ENCODE measurements around the gene SOHLH2. TPM values are rescaled to one million over a fixed set of nuclear protein-coding genes. Genes with fewer than 3 reads are reported as not detected.

SOHLH2 gene
- total and polyA plus RNA-seq, 4 experiments from 2014 or later, result not detected

DNA sequence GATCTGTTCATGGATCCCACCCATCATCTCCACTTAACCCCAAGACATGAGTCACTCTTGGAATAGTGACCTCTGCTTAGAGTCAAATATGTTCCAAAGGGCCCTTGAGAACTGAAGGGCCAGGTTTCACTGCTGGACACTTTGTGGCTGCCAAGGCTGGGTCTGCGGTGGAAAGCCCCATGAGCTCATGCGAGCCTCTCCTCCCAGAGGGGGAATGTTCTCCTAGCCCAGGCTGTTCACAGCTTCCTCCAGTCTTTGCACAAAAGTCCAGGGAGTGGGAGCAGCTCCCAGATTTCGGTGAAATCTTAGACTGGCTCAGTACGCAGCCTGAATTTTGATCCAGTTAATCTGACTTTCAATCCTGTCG, 82.4 kb downstream of the SOHLH2 start:
- intact Hi-C loops (cut with micrococcal nuclease), result no loop called here
- POLR2A ChIA-PET (ENCODE audit: partially characterized antibody), result no interaction called here
- peaks cover 0 to 3% (median 0%) of the 10 kb centered on the region in 8 donors for H3K9me3 Mint-ChIP-seq

DNA sequence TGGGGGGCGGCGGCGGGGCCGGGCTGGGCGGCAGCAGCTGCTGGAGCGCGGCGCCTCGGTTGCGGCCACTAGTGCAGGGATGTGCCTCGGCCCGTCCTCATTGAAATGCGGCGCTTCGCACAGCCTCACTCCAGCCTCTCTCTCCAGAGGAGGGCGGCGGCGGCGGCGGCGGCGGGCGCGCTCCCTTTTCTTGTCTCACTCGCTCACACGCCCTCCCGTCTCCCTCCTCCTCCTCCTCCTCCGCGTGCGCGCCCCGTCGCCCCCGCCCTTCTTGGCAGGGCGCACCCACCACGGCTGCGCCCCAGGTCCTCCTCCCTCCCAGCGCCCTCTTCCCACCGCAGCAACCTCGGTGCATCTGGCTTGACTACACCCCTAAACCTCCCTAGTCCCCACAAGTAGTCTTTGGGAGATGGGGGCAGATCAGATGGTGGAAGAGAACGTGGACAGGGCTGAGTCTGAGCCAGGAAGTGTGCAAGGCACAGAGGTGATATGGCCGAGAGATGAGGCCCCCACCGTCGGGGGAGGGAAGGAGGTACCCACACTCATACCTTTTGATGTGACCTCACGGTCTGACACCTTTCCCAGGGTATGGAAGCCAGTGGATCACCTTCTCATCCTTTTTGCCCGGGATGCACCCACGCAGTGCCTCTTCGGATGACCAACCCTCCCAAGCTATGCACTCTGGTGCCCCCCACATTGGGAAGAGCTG, 83.0 kb downstream of the SOHLH2 start, which contains the start of gene DCLK1:
Gene DCLK1, minus strand, starts transcription at position 161 of the 709 bp plus-strand sequence.
- Histone ChIP-seq H3K9me3 (ENCODE audit: control insufficient read depth in 1 of 2, low read length in 2 of 2) (no peaks in the 10 kb centered on the region), H3K4me1 (ENCODE audit: insufficient read depth, low read length) (no peaks in the 10 kb centered on the region), H3K36me3 (ENCODE audit: insufficient read depth, low read length) (no peaks in the 10 kb centered on the region), H3K27ac (ENCODE audit: low read depth, low read length) (no peak within 1 kb of the TSS), H3K4me3 (ENCODE audit: low read length in 2 of 2) (no peak within 1 kb of the TSS), H3K27me3 (ENCODE audit: insufficient read depth, low read length) (no peaks in the 10 kb centered on the region)
- Mint-ChIP-seq H3K27me3 (peaks cover 12 to 27% of the 10 kb centered on the region in 2 donors), H3K36me3 (no peaks in the 10 kb centered on the region), H3K4me1 (no peaks in the 10 kb centered on the region), H3K27ac (no peak within 1 kb of the TSS), H3K4me3 (no peak within 1 kb of the TSS), H3K9me3 (peaks cover 0 to 3% (median 0%) of the 10 kb centered on the region in 8 donors)
- CTCF ChIA-PET (ENCODE audit: partially characterized antibody), result no interaction called here
- DNase-seq, result no peak
- POLR2A ChIA-PET (ENCODE audit: partially characterized antibody), result no interaction called here
- intact Hi-C loops (cut with micrococcal nuclease), result no loop called here

More for the DNA sequence above, 82.4 kb downstream of the SOHLH2 start:
- DNase-seq, result no peak
- Mint-ChIP-seq H3K4me3 (no peak overlapping the region), H3K27me3 (peaks cover 12 to 27% of the 10 kb centered on the region in 2 donors), H3K36me3 (no peaks in the 10 kb centered on the region), H3K27ac (no peak overlapping the region), H3K4me1 (no peaks in the 10 kb centered on the region)
- CTCF ChIA-PET (ENCODE audit: partially characterized antibody), result interaction anchor here (0.6 kb wide), 1 partner anchor 34 kb away, joined by 3 read pairs; no protein-coding TSS in a partner anchor
- Histone ChIP-seq H3K4me3 (ENCODE audit: low read length in 2 of 2) (no peak overlapping the region), H3K4me1 (ENCODE audit: insufficient read depth, low read length) (no peaks in the 10 kb centered on the region), H3K27ac (ENCODE audit: low read depth, low read length) (no peak overlapping the region), H3K9me3 (ENCODE audit: control insufficient read depth in 1 of 2, low read length in 2 of 2) (no peaks in the 10 kb centered on the region), H3K36me3 (ENCODE audit: insufficient read depth, low read length) (no peaks in the 10 kb centered on the region), H3K27me3 (ENCODE audit: insufficient read depth, low read length) (no peaks in the 10 kb centered on the region)

DNA sequence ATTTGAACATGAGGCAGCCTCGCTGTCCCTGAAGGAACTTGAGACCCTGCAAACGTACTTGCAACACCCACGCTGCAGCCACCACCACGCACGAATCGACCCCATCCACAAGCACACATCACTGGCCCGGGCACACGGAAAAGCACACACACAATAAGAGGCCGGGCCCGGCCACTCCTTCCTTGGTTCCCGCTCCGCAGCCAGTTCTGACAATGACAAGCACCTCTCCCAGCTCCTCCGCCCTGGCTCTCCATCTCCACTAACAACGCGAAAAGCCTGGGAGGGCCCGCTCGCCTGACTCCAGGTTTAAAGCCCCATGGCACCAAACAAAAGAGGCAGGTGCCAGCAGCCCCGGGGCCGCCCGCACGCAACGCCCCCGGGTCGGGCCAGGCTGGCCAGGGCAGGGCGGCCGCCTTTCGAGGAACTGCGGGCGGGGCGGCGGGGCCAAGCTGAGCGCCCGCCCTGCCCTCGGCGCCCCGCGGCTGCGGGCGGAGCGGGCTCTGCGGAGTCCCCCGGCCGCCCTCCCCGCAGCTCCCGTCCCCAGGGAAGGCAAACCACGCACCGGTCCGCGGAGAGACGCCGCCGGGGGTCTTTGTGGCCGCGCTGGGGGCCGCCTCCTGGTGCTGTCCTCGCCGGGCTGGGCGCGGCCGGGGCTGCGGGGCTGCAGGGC, 83.7 kb downstream of the SOHLH2 start:
- DNase-seq, result no peak
- intact Hi-C loops (cut with micrococcal nuclease), result no loop called here
- ChIA-PET CTCF (ENCODE audit: partially characterized antibody) (no interaction called here), POLR2A (ENCODE audit: partially characterized antibody) (no interaction called here)
- H3K27ac Mint-ChIP-seq, result no peak overlapping the region
- H3K4me3 Mint-ChIP-seq, result no peak overlapping the region
- H3K9me3 Mint-ChIP-seq, result peaks cover 0 to 3% (median 0%) of the 10 kb centered on the region in 8 donors
- no peaks in the 10 kb centered on the region for H3K36me3 Mint-ChIP-seq
- no peak overlapping the region for H3K27ac ChIP-seq (ENCODE audit: low read depth, low read length)
- no peaks in the 10 kb centered on the region for H3K4me1 ChIP-seq (ENCODE audit: insufficient read depth, low read length)
- H3K36me3 ChIP-seq (ENCODE audit: insufficient read depth, low read length), result no peaks in the 10 kb centered on the region
- H3K9me3 ChIP-seq (ENCODE audit: control insufficient read depth in 1 of 2, low read length in 2 of 2), result no peaks in the 10 kb centered on the region
- peaks cover 12 to 25% of the 10 kb centered on the region in 2 donors for H3K27me3 Mint-ChIP-seq
- H3K4me1 Mint-ChIP-seq, result no peaks in the 10 kb centered on the region
- no peak overlapping the region for H3K4me3 ChIP-seq (ENCODE audit: low read length in 2 of 2)
- H3K27me3 ChIP-seq (ENCODE audit: insufficient read depth, low read length), result no peaks in the 10 kb centered on the region

DNA sequence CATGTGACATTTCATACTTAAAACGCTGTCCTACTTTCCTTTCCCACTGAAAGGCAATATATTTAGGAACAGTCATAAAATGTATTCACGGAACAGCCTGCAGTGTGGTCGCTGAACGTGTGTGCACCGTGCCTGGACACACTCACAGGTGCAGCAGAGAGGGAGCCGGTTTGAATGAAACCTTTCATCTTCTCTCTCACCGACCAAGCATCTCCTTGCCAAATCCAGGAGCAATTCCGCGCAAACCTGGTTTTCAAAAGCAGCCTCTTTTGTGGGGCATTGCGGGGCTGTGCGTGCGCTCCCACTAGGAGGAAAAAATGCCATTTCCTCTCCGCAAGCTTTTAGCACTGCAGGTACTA, 84.2 kb downstream of the SOHLH2 start:
- Histone ChIP-seq H3K9me3 (ENCODE audit: control insufficient read depth in 1 of 2, low read length in 2 of 2) (no peaks in the 10 kb centered on the region), H3K27me3 (ENCODE audit: insufficient read depth, low read length) (no peaks in the 10 kb centered on the region), H3K4me3 (ENCODE audit: low read length in 2 of 2) (no peak overlapping the region), H3K36me3 (ENCODE audit: insufficient read depth, low read length) (no peaks in the 10 kb centered on the region), H3K27ac (ENCODE audit: low read depth, low read length) (no peak overlapping the region), H3K4me1 (ENCODE audit: insufficient read depth, low read length) (no peaks in the 10 kb centered on the region)
- Mint-ChIP-seq H3K4me1 (no peaks in the 10 kb centered on the region), H3K27me3 (peaks cover 12 to 24% of the 10 kb centered on the region in 2 donors), H3K36me3 (no peaks in the 10 kb centered on the region), H3K4me3 (no peak overlapping the region), H3K27ac (no peak overlapping the region), H3K9me3 (peaks cover 0 to 3% (median 0%) of the 10 kb centered on the region in 8 donors)
- no peak for DNase-seq
- POLR2A ChIA-PET (ENCODE audit: partially characterized antibody), result no interaction called here
- CTCF ChIA-PET (ENCODE audit: partially characterized antibody), result no interaction called here
- intact Hi-C loops (cut with micrococcal nuclease), result no loop called here

DNA sequence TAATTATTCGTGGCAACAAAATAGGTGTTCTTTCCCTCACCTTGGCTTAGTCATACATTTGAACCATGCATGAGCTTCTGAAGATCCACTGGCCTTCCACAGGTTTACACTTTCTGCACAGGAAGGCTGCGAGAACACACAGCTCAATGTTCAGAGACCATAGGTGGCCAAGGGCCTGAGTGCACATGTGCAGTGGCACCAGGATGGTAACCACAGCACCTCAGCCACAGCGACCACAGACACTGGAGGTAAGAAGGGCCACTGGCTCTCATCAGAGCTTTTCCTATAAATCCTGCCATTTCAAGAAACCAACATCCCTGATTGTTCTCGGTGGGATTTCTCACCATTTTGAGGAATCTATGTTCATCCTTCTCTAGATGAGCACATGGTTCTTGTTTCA, 84.8 kb downstream of the SOHLH2 start:
- Mint-ChIP-seq H3K27me3 (peaks cover 12 to 20% of the 10 kb centered on the region in 2 donors), H3K9me3 (peaks cover 0 to 3% (median 0%) of the 10 kb centered on the region in 8 donors), H3K36me3 (no peaks in the 10 kb centered on the region), H3K27ac (no peak overlapping the region), H3K4me1 (no peaks in the 10 kb centered on the region), H3K4me3 (no peak overlapping the region)
- intact Hi-C loops (cut with micrococcal nuclease), result no loop called here
- Histone ChIP-seq H3K36me3 (ENCODE audit: insufficient read depth, low read length) (no peaks in the 10 kb centered on the region), H3K9me3 (ENCODE audit: control insufficient read depth in 1 of 2, low read length in 2 of 2) (no peaks in the 10 kb centered on the region), H3K27ac (ENCODE audit: low read depth, low read length) (no peak overlapping the region), H3K4me1 (ENCODE audit: insufficient read depth, low read length) (no peaks in the 10 kb centered on the region), H3K27me3 (ENCODE audit: insufficient read depth, low read length) (no peaks in the 10 kb centered on the region), H3K4me3 (ENCODE audit: low read length in 2 of 2) (no peak overlapping the region)
- DNase-seq, result no peak
- ChIA-PET CTCF (ENCODE audit: partially characterized antibody) (no interaction called here), POLR2A (ENCODE audit: partially characterized antibody) (no interaction called here)

DNA sequence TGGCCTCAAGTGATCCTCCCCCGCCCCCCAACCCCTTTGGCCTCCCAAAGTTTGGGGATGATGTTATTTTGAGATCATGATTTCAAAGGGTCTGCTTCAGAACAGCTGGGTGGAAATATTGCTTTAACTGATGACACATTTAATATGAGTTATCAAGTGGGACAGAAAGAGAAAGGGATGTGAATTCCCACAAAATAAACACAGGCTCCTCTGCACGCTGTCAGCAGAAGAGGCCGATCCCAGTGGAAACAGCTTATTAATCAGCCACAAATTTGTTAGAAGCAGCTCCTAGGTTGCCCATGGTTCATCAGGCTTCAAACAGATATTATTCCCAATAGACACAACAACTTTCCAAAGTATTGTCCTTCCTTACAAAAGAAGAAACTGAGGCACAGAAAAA, 87.9 kb downstream of the SOHLH2 start:
- Mint-ChIP-seq H3K36me3 (no peaks in the 10 kb centered on the region), H3K27ac (no peak overlapping the region), H3K4me3 (no peak overlapping the region), H3K4me1 (no peaks in the 10 kb centered on the region), H3K9me3 (peaks cover 0 to 3% (median 0%) of the 10 kb centered on the region in 8 donors), H3K27me3 (peaks cover 6 to 8% of the 10 kb centered on the region in 2 donors)
- H3K36me3 ChIP-seq (ENCODE audit: insufficient read depth, low read length), result no peaks in the 10 kb centered on the region
- POLR2A ChIA-PET (ENCODE audit: partially characterized antibody), result no interaction called here
- CTCF ChIA-PET (ENCODE audit: partially characterized antibody), result no interaction called here
- H3K27me3 ChIP-seq (ENCODE audit: insufficient read depth, low read length), result no peaks in the 10 kb centered on the region
- H3K4me3 ChIP-seq (ENCODE audit: low read length in 2 of 2), result no peak overlapping the region
- no peak overlapping the region for H3K27ac ChIP-seq (ENCODE audit: low read depth, low read length)
- H3K9me3 ChIP-seq (ENCODE audit: control insufficient read depth in 1 of 2, low read length in 2 of 2), result no peaks in the 10 kb centered on the region
- H3K4me1 ChIP-seq (ENCODE audit: insufficient read depth, low read length), result no peaks in the 10 kb centered on the region
- DNase-seq, result no peak
- intact Hi-C loops (cut with micrococcal nuclease), result no loop called here

DNA sequence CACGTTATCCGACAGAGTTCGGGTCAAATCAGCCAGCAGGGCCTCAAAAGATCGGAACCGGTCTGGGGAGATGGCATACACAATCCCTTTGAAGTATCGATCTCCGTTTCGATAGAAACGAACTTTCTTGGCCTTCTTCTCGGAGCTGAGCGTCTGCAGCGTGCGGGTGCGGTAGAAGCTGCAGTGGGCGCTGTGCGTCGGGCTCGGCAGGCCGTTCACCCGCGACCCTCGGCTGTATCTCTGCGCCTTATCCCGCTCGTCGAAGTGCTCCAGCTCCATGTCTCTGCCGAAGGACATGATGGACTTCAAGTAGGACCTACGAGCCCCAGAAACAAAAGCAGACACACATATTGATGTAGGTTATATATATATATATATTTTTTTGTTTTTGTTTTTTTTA, 88.5 kb downstream of the SOHLH2 start:
- Histone ChIP-seq H3K4me3 (ENCODE audit: low read length in 2 of 2) (no peak overlapping the region), H3K27me3 (ENCODE audit: insufficient read depth, low read length) (no peaks in the 10 kb centered on the region), H3K36me3 (ENCODE audit: insufficient read depth, low read length) (no peaks in the 10 kb centered on the region), H3K4me1 (ENCODE audit: insufficient read depth, low read length) (no peaks in the 10 kb centered on the region), H3K9me3 (ENCODE audit: control insufficient read depth in 1 of 2, low read length in 2 of 2) (no peaks in the 10 kb centered on the region), H3K27ac (ENCODE audit: low read depth, low read length) (no peak overlapping the region)
- Mint-ChIP-seq H3K36me3 (no peaks in the 10 kb centered on the region), H3K9me3 (peaks cover 0 to 3% (median 0%) of the 10 kb centered on the region in 8 donors), H3K27me3 (peaks cover 6 to 8% of the 10 kb centered on the region in 2 donors), H3K4me1 (no peaks in the 10 kb centered on the region), H3K4me3 (no peak overlapping the region), H3K27ac (no peak overlapping the region)
- intact Hi-C loops (cut with micrococcal nuclease), result no loop called here
- no peak for DNase-seq
- CTCF ChIA-PET (ENCODE audit: partially characterized antibody), result no interaction called here
- POLR2A ChIA-PET (ENCODE audit: partially characterized antibody), result no interaction called here

Measured in CD4-positive, alpha-beta memory T cell (primary cell).